ENCODE data around the gene LRRC8D. TPM values are rescaled to one million over a fixed set of nuclear protein-coding genes. Genes with fewer than 3 reads are reported as not detected.
A peak's percentile ranks its signal among the peaks of the same experiment; 100 is the strongest.

Gene LRRC8D
- total RNA-seq, 1 experiment from 2014 or later, result 22.3 TPM

DNA sequence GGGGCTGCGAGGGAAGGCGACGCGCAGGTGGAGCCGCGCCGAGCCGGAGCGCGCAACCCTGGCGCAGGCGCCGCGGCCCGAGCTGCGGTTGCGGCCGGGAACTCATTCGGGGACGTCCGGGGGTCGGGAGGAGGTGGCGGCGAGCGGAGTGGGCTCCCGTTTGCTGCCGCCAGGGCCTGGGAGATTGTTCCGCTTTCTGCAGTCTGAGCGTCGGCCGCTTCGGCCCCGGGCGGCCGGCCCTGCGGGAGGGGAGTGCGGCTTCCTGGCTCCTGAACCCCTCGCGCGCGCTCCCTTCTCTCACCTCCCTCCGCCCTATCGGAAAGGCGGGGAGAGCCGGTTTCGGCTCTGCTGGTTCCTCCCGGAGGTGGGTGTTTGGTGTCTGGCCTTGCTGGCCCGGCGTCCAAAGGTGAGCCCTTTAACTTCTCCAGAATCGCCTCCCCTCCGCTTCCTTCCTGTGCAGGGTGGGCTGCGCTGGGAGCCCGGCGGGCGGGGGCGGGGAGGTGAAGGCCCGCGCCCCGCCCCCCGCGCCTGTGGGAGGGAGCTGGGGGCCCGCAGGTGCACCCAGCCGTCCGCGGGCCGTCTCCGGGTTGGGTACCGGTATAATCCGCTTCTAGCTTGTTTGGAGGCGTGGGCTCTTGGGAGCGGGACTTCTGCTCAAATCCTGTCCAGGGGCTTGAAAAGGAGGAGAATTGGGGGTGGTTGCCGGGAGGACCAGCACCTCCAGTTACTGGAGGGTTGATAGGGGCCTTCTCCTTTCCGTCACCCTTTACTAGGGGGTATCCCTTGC is 683 bp downstream of the LRRC8D start:
- Mint-ChIP-seq H3K4me3 (ENCODE audit: low read depth, unreplicated experiment) (peak overlapping the region; percentile 98), H3K36me3 (ENCODE audit: insufficient read depth, unreplicated experiment) (peaks cover 24% of the 10 kb centered on the region), H3K27me3 (ENCODE audit: unreplicated experiment) (no peaks in the 10 kb centered on the region), H3K4me1 (ENCODE audit: low read depth, unreplicated experiment) (peaks cover 42% of the 10 kb centered on the region), H3K9me3 (ENCODE audit: low read depth, unreplicated experiment) (no peaks in the 10 kb centered on the region), H3K27ac (ENCODE audit: unreplicated experiment) (peak overlapping the region; percentile 6)
- BruUV-seq (replicated peaks), result no TSS peak
- DNase-seq, result peak; percentile 50
- TF ChIP-seq, protein P1, sequence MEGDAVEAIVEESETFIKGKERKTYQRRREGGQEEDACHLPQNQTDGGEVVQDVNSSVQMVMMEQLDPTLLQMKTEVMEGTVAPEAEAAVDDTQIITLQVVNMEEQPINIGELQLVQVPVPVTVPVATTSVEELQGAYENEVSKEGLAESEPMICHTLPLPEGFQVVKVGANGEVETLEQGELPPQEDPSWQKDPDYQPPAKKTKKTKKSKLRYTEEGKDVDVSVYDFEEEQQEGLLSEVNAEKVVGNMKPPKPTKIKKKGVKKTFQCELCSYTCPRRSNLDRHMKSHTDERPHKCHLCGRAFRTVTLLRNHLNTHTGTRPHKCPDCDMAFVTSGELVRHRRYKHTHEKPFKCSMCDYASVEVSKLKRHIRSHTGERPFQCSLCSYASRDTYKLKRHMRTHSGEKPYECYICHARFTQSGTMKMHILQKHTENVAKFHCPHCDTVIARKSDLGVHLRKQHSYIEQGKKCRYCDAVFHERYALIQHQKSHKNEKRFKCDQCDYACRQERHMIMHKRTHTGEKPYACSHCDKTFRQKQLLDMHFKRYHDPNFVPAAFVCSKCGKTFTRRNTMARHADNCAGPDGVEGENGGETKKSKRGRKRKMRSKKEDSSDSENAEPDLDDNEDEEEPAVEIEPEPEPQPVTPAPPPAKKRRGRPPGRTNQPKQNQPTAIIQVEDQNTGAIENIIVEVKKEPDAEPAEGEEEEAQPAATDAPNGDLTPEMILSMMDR (IDR thresholded peaks at IDR 0.05; ENCODE audit: unreplicated experiment), result no peak
- intact Hi-C loops (cut with micrococcal nuclease; ENCODE audit: unreplicated experiment), result no loop called here
- CTCF ChIA-PET, result interaction anchor here (0.6 to 1.5 kb wide), 3 partner anchors 9 to 18 kb away, joined by 3 read pairs; no protein-coding TSS in a partner anchor

DNA sequence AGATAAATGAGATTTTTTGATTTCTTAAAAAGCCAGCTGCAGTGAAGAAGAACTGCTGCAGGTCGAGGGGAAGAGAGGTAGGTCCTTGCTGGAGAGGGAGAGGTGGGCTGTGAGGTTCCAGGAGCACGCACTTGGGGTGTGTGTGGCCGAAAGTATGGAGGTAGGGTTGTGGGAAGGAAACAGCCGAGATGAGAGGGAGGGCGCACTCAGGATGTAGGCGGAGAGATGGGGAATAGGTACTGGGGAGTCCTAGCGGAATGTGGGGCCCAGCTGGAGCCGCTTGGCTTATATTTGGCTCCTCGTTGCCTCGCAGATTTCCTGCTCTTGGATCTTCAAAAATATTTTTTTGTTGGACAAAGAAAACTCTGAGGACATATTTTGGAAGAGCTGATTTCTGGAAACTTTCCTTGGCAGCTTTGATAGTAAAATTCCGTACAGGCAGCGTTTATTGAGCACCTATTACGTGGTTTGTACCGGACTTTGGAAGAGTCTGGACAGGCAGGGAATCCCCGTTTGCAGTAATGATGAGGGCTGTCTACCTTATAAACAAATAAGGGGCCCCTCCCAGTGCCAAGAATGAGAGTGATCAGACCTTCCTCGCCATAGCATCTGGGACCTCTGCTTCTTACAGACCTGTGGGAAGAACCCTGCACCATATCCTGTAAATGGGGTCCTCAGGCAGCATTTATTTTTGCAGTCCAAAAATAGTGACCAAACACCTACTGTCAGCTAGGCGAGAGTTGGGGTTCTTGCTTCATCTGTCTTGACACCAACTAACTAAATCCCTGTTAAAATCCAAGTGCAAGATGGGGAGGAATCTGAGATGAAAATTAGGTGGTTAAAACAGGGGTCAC is 1.5 kb downstream of the LRRC8D start:
- peak overlapping the region; percentile 6 for H3K27ac Mint-ChIP-seq (ENCODE audit: unreplicated experiment)
- H3K4me1 Mint-ChIP-seq (ENCODE audit: low read depth, unreplicated experiment), result peaks cover 42% of the 10 kb centered on the region
- H3K4me3 Mint-ChIP-seq (ENCODE audit: low read depth, unreplicated experiment), result peak overlapping the region; percentile 98
- BruUV-seq (replicated peaks), result TSS peak; percentile 28
- peaks cover 24% of the 10 kb centered on the region for H3K36me3 Mint-ChIP-seq (ENCODE audit: insufficient read depth, unreplicated experiment)
- intact Hi-C loops (cut with micrococcal nuclease; ENCODE audit: unreplicated experiment), result no loop called here
- TF ChIP-seq, protein P1 (IDR thresholded peaks at IDR 0.05; ENCODE audit: unreplicated experiment), result no peak
- H3K27me3 Mint-ChIP-seq (ENCODE audit: unreplicated experiment), result no peaks in the 10 kb centered on the region
- CTCF ChIA-PET, result interaction anchor here (0.6 to 0.7 kb wide), 2 partner anchors 10 kb away, joined by 3 read pairs; no protein-coding TSS in a partner anchor
- no peaks in the 10 kb centered on the region for H3K9me3 Mint-ChIP-seq (ENCODE audit: low read depth, unreplicated experiment)
- DNase-seq, result no peak

DNA sequence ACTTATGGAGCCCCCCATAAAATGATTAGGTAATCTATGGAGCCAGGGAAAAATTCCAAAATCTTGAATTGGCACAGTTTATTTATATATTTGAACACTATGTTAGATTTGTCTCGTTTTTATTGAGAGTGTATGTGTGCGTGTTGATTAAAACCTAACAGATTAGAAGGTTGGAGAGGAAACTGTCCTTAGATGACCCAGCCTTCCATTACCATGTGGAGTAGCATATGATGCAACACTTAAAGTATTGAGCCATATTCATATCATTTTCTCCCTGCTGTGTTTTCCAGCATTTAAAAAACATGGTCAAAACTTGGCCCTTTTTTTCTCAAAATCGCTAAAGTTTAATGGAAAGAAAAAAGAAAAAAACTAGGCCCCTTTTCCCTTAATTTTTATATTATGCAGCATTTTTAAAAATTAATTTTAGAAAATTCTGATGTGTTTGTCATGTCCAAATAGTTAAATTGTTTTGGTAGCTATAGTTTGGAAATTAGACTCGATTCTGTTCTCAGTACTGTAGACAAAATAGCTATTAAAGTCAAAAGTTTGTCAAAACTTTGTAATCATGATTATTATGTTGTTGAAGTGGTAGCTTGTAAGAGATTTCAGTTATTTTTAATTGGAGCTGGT is 2.3 kb downstream of the LRRC8D start:
- no peak overlapping the region for H3K27ac Mint-ChIP-seq (ENCODE audit: unreplicated experiment)
- intact Hi-C loops (cut with micrococcal nuclease; ENCODE audit: unreplicated experiment), result no loop called here
- peak overlapping the region; percentile 98 for H3K4me3 Mint-ChIP-seq (ENCODE audit: low read depth, unreplicated experiment)
- TF ChIP-seq, protein P1 (IDR thresholded peaks at IDR 0.05; ENCODE audit: unreplicated experiment), result no peak
- peaks cover 42% of the 10 kb centered on the region for H3K4me1 Mint-ChIP-seq (ENCODE audit: low read depth, unreplicated experiment)
- no peak for DNase-seq
- H3K36me3 Mint-ChIP-seq (ENCODE audit: insufficient read depth, unreplicated experiment), result peaks cover 24% of the 10 kb centered on the region
- CTCF ChIA-PET, result no interaction called here
- no TSS peak for BruUV-seq (replicated peaks)
- no peaks in the 10 kb centered on the region for H3K27me3 Mint-ChIP-seq (ENCODE audit: unreplicated experiment)
- no peaks in the 10 kb centered on the region for H3K9me3 Mint-ChIP-seq (ENCODE audit: low read depth, unreplicated experiment)

DNA sequence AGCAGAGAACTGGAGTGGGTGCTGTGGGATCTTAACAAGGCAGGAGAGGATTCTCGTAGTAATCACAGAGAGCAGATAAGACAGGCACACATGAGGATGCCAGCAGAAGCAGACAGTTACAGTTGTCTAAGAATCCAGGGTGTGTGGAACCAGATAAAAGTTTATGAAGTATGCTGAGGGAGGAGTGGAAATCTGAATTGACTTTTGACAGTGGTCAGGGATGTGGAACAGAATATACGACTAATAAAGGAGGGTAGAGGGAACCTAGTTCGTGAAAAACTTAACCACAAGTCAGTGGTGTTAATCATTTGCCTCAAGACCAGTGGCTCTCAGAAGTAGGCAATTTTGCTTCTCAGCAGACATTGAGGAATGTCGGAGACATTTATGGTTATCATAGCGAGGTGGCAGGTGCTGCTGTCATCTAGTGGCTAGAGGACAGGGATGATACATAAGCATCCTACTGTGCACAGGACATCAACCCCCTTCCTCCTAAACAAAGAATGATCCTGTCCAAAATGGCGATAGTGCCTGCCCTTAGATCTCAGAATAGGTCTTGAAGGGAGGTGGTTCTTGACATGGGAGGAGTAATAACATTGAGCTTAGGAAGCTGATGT is 3.0 kb downstream of the LRRC8D start:
- no TSS peak for BruUV-seq (replicated peaks)
- Mint-ChIP-seq H3K36me3 (ENCODE audit: insufficient read depth, unreplicated experiment) (peaks cover 24% of the 10 kb centered on the region), H3K27ac (ENCODE audit: unreplicated experiment) (no peak overlapping the region), H3K9me3 (ENCODE audit: low read depth, unreplicated experiment) (no peaks in the 10 kb centered on the region), H3K27me3 (ENCODE audit: unreplicated experiment) (no peaks in the 10 kb centered on the region), H3K4me1 (ENCODE audit: low read depth, unreplicated experiment) (peaks cover 42% of the 10 kb centered on the region), H3K4me3 (ENCODE audit: low read depth, unreplicated experiment) (no peak overlapping the region)
- intact Hi-C loops (cut with micrococcal nuclease; ENCODE audit: unreplicated experiment), result no loop called here
- TF ChIP-seq, protein P1 (IDR thresholded peaks at IDR 0.05; ENCODE audit: unreplicated experiment), result no peak
- DNase-seq, result no peak
- CTCF ChIA-PET, result no interaction called here

Measured in Calu3 (cell line).